ENCODE results near the gene IL4I1. TPM values are rescaled to one million over a fixed set of nuclear protein-coding genes. Genes with fewer than 3 reads are reported as not detected.

The IL4I1 gene
- polyA plus RNA-seq, 1 of the 3 experiments (the other 2 are of a cell fraction) = 0.35 TPM

- TF ChIP-seq MXI1 (IDR thresholded peaks at IDR 0.05; ENCODE audit: low read depth, low read length) = no peak
- TF ChIP-seq NRF1 (IDR thresholded peaks at IDR 0.05; ENCODE audit: low read depth, low read length) = no peak
- TF ChIP-seq RXRA (IDR thresholded peaks at IDR 0.05; ENCODE audit: borderline replicate concordance, low read depth) = no peak
- no peak for TF ChIP-seq TAF1 (IDR thresholded peaks at IDR 0.05; ENCODE audit: borderline replicate concordance, low read depth, low read length)
- TF ChIP-seq ELF1 (IDR thresholded peaks at IDR 0.05) = no peak
- no peak for TF ChIP-seq FOSL2 (IDR thresholded peaks at IDR 0.05; ENCODE audit: borderline replicate concordance, low read depth)
- TF ChIP-seq EZH2phosphoT487 (IDR thresholded peaks at IDR 0.05; ENCODE audit: borderline replicate concordance, low read depth) = no peak
These were observed 17.0 kb upstream of the IL4I1 start (continued) for GRCh38 chr19:49913720-49914119.

GRCh38 chr19:49912965-49913685 lies 16.4 kb upstream of the IL4I1 start:
- no peaks in the 10 kb centered on the region for H3F3A ChIP-seq (replicated peaks; ENCODE audit: insufficient read depth)
- POLR2A ChIA-PET = no interaction called here
- no peak overlapping the region for H3K4me3 ChIP-seq (ENCODE audit: low read depth in 2 of 2, low read length in 1 of 2)
- CTCF ChIA-PET = interaction anchor here (1.2 to 1.7 kb wide), 2 partner anchors 23 to 25 kb away, joined by 4 to 6 read pairs; no protein-coding TSS in a partner anchor
- H4K20me1 ChIP-seq (ENCODE audit: insufficient read depth) = peaks cover 10% of the 10 kb centered on the region; the same call in 1 of the 2 replicates
- no peaks in the 10 kb centered on the region for H3K4me1 ChIP-seq (ENCODE audit: control insufficient read depth in 1 of 2, insufficient read depth in 2 of 2, low read depth in 1 of 2, low read length in 1 of 2)
- no peak for DNase-seq
- H2AFZ ChIP-seq (ENCODE audit: low read depth) = no peak overlapping the region
- no peaks in the 10 kb centered on the region for H3K27me3 ChIP-seq (ENCODE audit: insufficient read depth)
- no peaks in the 10 kb centered on the region for H3K9me3 ChIP-seq
- H3K36me3 ChIP-seq (replicated peaks in 1 of 2; ENCODE audit: control insufficient read depth in 1 of 2, insufficient read depth in 2 of 2, low read length in 1 of 2) = peaks cover 14 to 29% of the 10 kb centered on the region in 2 experiments
- no peak overlapping the region for H3K4me2 ChIP-seq
- WGBS (ENCODE audit: low lambda C conversion rate) = 93% methylated on average over 20 of the region's 21 CpGs
- H3K27ac ChIP-seq (ENCODE audit: low read depth in 2 of 2, low read length in 1 of 2) = no peak overlapping the region
- H3K79me2 ChIP-seq (ENCODE audit: insufficient read depth) = peaks cover 38% of the 10 kb centered on the region; the same call in 1 of the 2 replicates
- H3K9ac ChIP-seq = no peak overlapping the region
- H3K9me2 ChIP-seq = no peaks in the 10 kb centered on the region
- TF ChIP-seq FOXJ3 (CRISPR knock-in tag; IDR thresholded peaks at IDR 0.05) (no peak), REST (IDR thresholded peaks at IDR 0.05; ENCODE audit: low read depth, low read length) (no peak), CTCF (IDR thresholded peaks at IDR 0.05) (no peak), MXI1 (IDR thresholded peaks at IDR 0.05; ENCODE audit: low read depth, low read length) (no peak), FOSL2 (IDR thresholded peaks at IDR 0.05; ENCODE audit: borderline replicate concordance, low read depth) (no peak), GATA2 (CRISPR knock-in tag; IDR thresholded peaks at IDR 0.05) (no peak), TEAD4 (IDR thresholded peaks at IDR 0.05; ENCODE audit: borderline replicate concordance, insufficient read depth) (no peak), USF1 (IDR thresholded peaks at IDR 0.05; ENCODE audit: borderline replicate concordance, low read depth) (no peak), GABPA (IDR thresholded peaks at IDR 0.05; ENCODE audit: low read depth) (no peak), IRF3 (IDR thresholded peaks at IDR 0.05; ENCODE audit: low read depth, low read length) (no peak), MEF2A (IDR thresholded peaks at IDR 0.05; ENCODE audit: borderline replicate concordance, low read depth) (no peak), FOXM1 (IDR thresholded peaks at IDR 0.05; ENCODE audit: low read depth) (no peak), ZBTB33 (IDR thresholded peaks at IDR 0.05; ENCODE audit: borderline replicate concordance, low read depth) (no peak), SIN3A (IDR thresholded peaks at IDR 0.05; ENCODE audit: borderline replicate concordance, low read depth, low read length) (no peak), RAD21 (IDR thresholded peaks at IDR 0.05; ENCODE audit: low read length) (no peak), POLR2AphosphoS5 (IDR thresholded peaks at IDR 0.05; ENCODE audit: low read depth, low read length) (no peak)
